Mammary epithelial cell (primary cell): ENCODE results near the gene RAPGEF4.

Experiments
- CTCF ChIP-seq, 2 donors: IDR thresholded peaks in 1 of 2; conservative IDR thresholded peaks in 1 of 2; 2 replicates each; pipeline ENCODE4 v1.5.1; 2011 to 2012; ENCODE audit warnings: inconsistent platforms in 2 of 2, low read length in 2 of 2, mild to moderate bottlenecking in 2 of 2, control low read depth in 1 of 2, low read depth in 1 of 2; ENCODE audit not compliant: insufficient read depth in 1 of 2; ENCODE audit errors: extremely low read depth in 1 of 2
- EZH2 ChIP-seq: IDR thresholded peaks from 2 replicates; pipeline ENCODE4 v1.6.1; 2012; ENCODE audit warnings: low read length, inconsistent platforms, borderline replicate concordance

DNA sequence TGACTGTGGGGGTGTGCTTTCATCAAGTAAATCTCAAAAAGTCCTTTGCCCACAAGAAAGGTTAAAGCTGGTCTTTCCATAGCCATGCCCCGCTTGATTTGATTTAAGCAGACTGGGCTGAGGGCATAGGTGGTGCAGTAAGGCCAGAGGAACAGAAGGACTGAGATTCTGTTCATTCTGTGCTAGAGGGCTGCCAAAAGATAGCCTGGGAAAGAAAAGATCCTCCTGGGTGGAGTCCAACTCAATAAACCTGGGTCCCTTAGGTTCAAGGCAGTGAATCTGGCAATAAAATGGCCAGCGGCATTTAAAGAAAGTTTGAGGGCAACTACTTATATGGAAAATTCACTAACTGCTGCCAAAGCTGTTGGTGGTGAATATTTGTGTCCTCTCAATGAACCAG is 280.8 kb downstream of the RAPGEF4 start:
- no peak for TF ChIP-seq EZH2
- TF ChIP-seq CTCF (conservative IDR thresholded peaks at IDR 0.05 in 1 of 2, IDR thresholded peaks at IDR 0.05 in 1 of 2; ENCODE audit: extremely low read depth in 1 of 2, insufficient read depth in 1 of 2, low read depth in 1 of 2, low read length in 2 of 2): no peak
